Liver (tissue), 9 donors: ENCODE results near the gene FGF21. TPM values are rescaled to one million over a fixed set of nuclear protein-coding genes. Genes with fewer than 3 reads are reported as not detected.

Experiments
- DNase-seq: peaks from one replicate; pipeline ENCODE4 v3.0.0-alpha.2; 2017; ENCODE audit warnings: low spot score
- H3K27ac ChIP-seq, 2 donors: one replicate each; pipeline ENCODE4 v1.7.0; 2013; ENCODE audit warnings: inconsistent platforms in 2 of 2, low read length in 2 of 2, control low read depth in 1 of 2, low read depth in 1 of 2, mild to moderate bottlenecking in 1 of 2
- H3K27me3 ChIP-seq, 4 donors: one replicate each; pipeline versions ENCODE4 v1.6.1 to v1.7.0; 2013; ENCODE audit warnings: low read length in 3 of 4, inconsistent platforms in 1 of 4, mild to moderate bottlenecking in 1 of 4, moderate library complexity in 1 of 4; ENCODE audit not compliant: control insufficient read depth in 4 of 4, insufficient read depth in 4 of 4
- H3K36me3 ChIP-seq, 4 donors: one replicate each; pipeline versions ENCODE4 v1.6.1 to v1.7.0; 2013; ENCODE audit warnings: low read length in 3 of 4, mild to moderate bottlenecking in 3 of 4, low read depth in 1 of 4, moderate library complexity in 1 of 4; ENCODE audit not compliant: control insufficient read depth in 4 of 4, insufficient read depth in 3 of 4
- H3K4me1 ChIP-seq, 4 donors: one replicate each; pipeline versions ENCODE4 v1.6.1 to v1.7.0; 2013; ENCODE audit warnings: low read length in 3 of 4, mild to moderate bottlenecking in 3 of 4, moderate library complexity in 1 of 4; ENCODE audit not compliant: control insufficient read depth in 4 of 4, insufficient read depth in 4 of 4
- H3K4me3 ChIP-seq, 3 donors: one replicate each; pipeline versions ENCODE4 v1.6.1 to v1.7.0; 2013; ENCODE audit warnings: low read length in 3 of 3, control low read depth in 1 of 3, low read depth in 1 of 3, mild to moderate bottlenecking in 1 of 3
- H3K9ac ChIP-seq, 2 donors: one replicate each; pipeline ENCODE4 v1.7.0; 2013; ENCODE audit warnings: low read length in 2 of 2, mild to moderate bottlenecking in 2 of 2, moderate library complexity in 2 of 2, control low read depth in 1 of 2, low read depth in 1 of 2
- H3K9me3 ChIP-seq, 4 donors: one replicate each; pipeline versions ENCODE4 v1.6.1 to v1.7.0; 2013; ENCODE audit warnings: low read length in 3 of 4; ENCODE audit not compliant: control insufficient read depth in 4 of 4
- EGR1 ChIP-seq, 2 donors: IDR thresholded peaks; 2 replicates each; pipeline ENCODE4 v1.6.1; 2016 to 2018; ENCODE audit warnings: antibody characterized with exemption in 2 of 2, low read depth in 2 of 2
- FOXA1 ChIP-seq: IDR thresholded peaks from 2 replicates; pipeline ENCODE4 v1.6.1; 2016; ENCODE audit warnings: antibody characterized with exemption
- FOXA2 ChIP-seq: IDR thresholded peaks from 2 replicates; pipeline ENCODE4 v1.6.1; 2016; ENCODE audit warnings: antibody characterized with exemption
- GABPA ChIP-seq, 2 donors: IDR thresholded peaks in 1 of 2; conservative IDR thresholded peaks in 1 of 2; 2 replicates each; pipeline ENCODE4 v1.6.1; 2016; ENCODE audit warnings: antibody characterized with exemption in 2 of 2, mild to moderate bottlenecking in 1 of 2, moderate library complexity in 1 of 2
- HNF4A ChIP-seq, 2 donors: conservative IDR thresholded peaks; 2 replicates each; pipeline ENCODE4 v1.6.1; 2016; ENCODE audit warnings: antibody characterized with exemption in 2 of 2, mild to moderate bottlenecking in 2 of 2
- HNF4G ChIP-seq: IDR thresholded peaks from 2 replicates; pipeline ENCODE4 v1.6.1; 2016; ENCODE audit warnings: antibody characterized with exemption
- JUND ChIP-seq, 2 donors: IDR thresholded peaks; 2 replicates each; pipeline ENCODE4 v1.6.1; 2016; ENCODE audit warnings: antibody characterized with exemption in 2 of 2
- NR2F2 ChIP-seq: IDR thresholded peaks from 2 replicates; pipeline ENCODE4 v1.6.1; 2016; ENCODE audit warnings: antibody characterized with exemption
- RAD21 ChIP-seq, 2 donors: IDR thresholded peaks; 2 replicates each; pipeline ENCODE4 v1.6.1; 2016; ENCODE audit warnings: antibody characterized with exemption in 2 of 2, mild to moderate bottlenecking in 2 of 2
- RXRA ChIP-seq, 2 donors: IDR thresholded peaks; 2 replicates each; pipeline ENCODE4 v1.6.1; 2017 to 2018; ENCODE audit warnings: antibody characterized with exemption in 2 of 2, mild to moderate bottlenecking in 1 of 2
- SP1 ChIP-seq: IDR thresholded peaks from 2 replicates; pipeline ENCODE4 v1.6.1; 2018; ENCODE audit warnings: antibody characterized with exemption, mild to moderate bottlenecking
- TAF1 ChIP-seq: conservative IDR thresholded peaks from 2 replicates; pipeline ENCODE4 v1.6.1; 2016; ENCODE audit warnings: antibody characterized with exemption, mild to moderate bottlenecking
- YY1 ChIP-seq: IDR thresholded peaks from 2 replicates; pipeline ENCODE4 v1.6.1; 2016; ENCODE audit warnings: antibody characterized with exemption, mild to moderate bottlenecking
- WGBS: extraction: QIAGEN DNeasy Blood & Tissue Kit; methylation state at CpG from one replicate; pipeline ENCODE4 v1.1.7; 2013; 5-methylcytosine and 5-hydroxymethylcytosine counted together
- polyA plus RNA-seq, 2 donors: library from polyadenylated mRNA; stranded (reverse) in 1 of 2; unstranded in 1 of 2; fragments of 200-250 nt in 1 of 2; fragments of >200 nt in 1 of 2; fragmentation: Nextera tagmentation in 1 of 2; extraction: Ambion mirVana in 1 of 2; gene quantifications; one replicate each; pipeline versions ENCODE4 v1.2.1 to v1.2.3, GENCODE V29; 2013 to 2015
- total RNA-seq, 2 donors: library from RNA; depleted of rRNA; stranded (reverse); fragments of >200 nt; gene quantifications; one replicate each; pipeline ENCODE4 v1.2.3, GENCODE V29; 2014
- TF ChIP-seq, protein P1 (sequence below): IDR thresholded peaks from 2 replicates; pipeline ENCODE4 v1.6.1; 2016; ENCODE audit warnings: antibody characterized with exemption, mild to moderate bottlenecking
- TF ChIP-seq, protein P2 (sequence below): IDR thresholded peaks from 2 replicates; pipeline ENCODE4 v1.6.1; 2016; ENCODE audit warnings: antibody characterized with exemption
- TF ChIP-seq, protein P3 (sequence below): IDR thresholded peaks from 2 replicates; pipeline ENCODE4 v1.6.1; 2016; ENCODE audit warnings: antibody characterized with exemption
- TF ChIP-seq, protein P4 (sequence below): fragments of 150-350 bp; IDR thresholded peaks from 2 replicates; pipeline ENCODE4 v1.5.1; 2017; ENCODE audit warnings: improper control_type of control experiment, low read depth, low read length; ENCODE audit not compliant: missing input control
- TF ChIP-seq, protein P5 (sequence below): IDR thresholded peaks from 2 replicates; pipeline ENCODE4 v1.6.1; 2016; ENCODE audit warnings: antibody characterized with exemption
- donor health status: healthy.
- donor health status: healthy.
- donor health status: healthy.
- donor health status: healthy.
- donor health status: healthy.

FGF21 gene
- total and polyA plus RNA-seq, 4 donors: 5.5 to 18.5 (median 6.5) TPM; not detected in 1

DNA sequence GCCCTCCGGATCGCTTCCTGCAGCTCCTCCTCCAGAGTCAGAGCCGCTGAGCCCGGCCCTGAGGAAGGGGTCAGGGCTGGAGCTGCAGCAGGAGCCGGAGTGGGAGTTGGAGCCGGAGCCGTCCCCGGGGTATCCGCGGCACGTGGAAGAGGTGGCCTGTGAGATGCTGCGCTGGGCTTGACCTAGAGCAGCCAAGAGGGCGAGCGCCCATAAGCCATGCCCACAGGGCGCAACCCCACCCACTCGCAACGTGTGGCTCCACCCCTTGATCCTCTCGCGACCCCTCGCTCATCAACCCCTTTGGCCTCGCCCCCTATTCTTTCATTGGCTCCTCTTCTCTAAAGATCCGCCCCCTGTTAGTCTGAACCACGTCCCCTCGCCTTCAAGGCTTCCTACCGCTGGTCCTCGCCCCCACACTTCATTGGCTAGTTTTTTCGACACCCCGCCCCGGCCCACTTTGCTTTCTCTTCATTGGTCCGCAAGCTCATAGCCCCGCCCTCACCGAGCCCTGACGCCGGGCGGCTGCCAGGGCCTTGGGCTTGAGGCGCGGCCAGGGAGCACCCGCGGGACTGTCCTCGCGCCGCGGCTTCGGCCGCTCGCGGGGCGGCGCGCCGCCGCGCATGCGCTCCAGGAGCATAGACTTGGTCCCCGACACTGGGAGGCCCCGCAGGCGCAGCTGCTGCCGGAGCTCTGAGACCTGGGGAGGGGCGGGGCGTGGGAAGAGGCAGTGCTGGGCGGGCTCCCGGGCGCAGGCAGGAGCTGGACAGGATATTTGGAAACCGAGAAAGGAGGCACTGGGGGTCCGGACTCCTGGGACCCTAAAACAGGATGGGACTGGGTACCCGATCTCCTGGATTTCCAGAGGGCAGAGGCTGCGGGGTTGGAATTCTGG, 41.2 kb upstream of the FGF21 start:
- Histone ChIP-seq H3K4me3 (peak overlapping the region; percentile 44 to 72 (median 61)), H3K4me1 (peaks cover 0 to 29% (median 18%) of the 10 kb centered on the region in 4 donors), H3K9me3 (no peaks in the 10 kb centered on the region), H3K36me3 (no peaks in the 10 kb centered on the region), H3K27ac (peak overlapping the region; percentile 82 to 89), H3K9ac (peak overlapping the region; percentile 77 to 94), H3K27me3 (no peaks in the 10 kb centered on the region)
- DNase-seq: peak; percentile 98
- no peak for TF ChIP-seq FOXA1
- peak; percentile 38 to 65 for TF ChIP-seq EGR1 (IDR thresholded peaks at IDR 0.05; ENCODE audit: low read depth in 2 of 2)
- TF ChIP-seq, protein P1, sequence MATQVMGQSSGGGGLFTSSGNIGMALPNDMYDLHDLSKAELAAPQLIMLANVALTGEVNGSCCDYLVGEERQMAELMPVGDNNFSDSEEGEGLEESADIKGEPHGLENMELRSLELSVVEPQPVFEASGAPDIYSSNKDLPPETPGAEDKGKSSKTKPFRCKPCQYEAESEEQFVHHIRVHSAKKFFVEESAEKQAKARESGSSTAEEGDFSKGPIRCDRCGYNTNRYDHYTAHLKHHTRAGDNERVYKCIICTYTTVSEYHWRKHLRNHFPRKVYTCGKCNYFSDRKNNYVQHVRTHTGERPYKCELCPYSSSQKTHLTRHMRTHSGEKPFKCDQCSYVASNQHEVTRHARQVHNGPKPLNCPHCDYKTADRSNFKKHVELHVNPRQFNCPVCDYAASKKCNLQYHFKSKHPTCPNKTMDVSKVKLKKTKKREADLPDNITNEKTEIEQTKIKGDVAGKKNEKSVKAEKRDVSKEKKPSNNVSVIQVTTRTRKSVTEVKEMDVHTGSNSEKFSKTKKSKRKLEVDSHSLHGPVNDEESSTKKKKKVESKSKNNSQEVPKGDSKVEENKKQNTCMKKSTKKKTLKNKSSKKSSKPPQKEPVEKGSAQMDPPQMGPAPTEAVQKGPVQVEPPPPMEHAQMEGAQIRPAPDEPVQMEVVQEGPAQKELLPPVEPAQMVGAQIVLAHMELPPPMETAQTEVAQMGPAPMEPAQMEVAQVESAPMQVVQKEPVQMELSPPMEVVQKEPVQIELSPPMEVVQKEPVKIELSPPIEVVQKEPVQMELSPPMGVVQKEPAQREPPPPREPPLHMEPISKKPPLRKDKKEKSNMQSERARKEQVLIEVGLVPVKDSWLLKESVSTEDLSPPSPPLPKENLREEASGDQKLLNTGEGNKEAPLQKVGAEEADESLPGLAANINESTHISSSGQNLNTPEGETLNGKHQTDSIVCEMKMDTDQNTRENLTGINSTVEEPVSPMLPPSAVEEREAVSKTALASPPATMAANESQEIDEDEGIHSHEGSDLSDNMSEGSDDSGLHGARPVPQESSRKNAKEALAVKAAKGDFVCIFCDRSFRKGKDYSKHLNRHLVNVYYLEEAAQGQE: no peak
- TF ChIP-seq SP1: peak; percentile 96
- TF ChIP-seq RXRA (IDR thresholded peaks at IDR 0.05): peak; percentile 98
- peak; percentile 7 to 57 for TF ChIP-seq RAD21 (IDR thresholded peaks at IDR 0.05)
- peak; percentile 89 for TF ChIP-seq NR2F2
- no peak for TF ChIP-seq TAF1
- TF ChIP-seq, protein P2, sequence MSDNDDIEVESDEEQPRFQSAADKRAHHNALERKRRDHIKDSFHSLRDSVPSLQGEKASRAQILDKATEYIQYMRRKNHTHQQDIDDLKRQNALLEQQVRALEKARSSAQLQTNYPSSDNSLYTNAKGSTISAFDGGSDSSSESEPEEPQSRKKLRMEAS: peak; percentile 30
- peak; percentile 34 to 69 for TF ChIP-seq HNF4A (conservative IDR thresholded peaks at IDR 0.05)
- TF ChIP-seq FOXA2: no peak
- TF ChIP-seq HNF4G: peak; percentile 33
- TF ChIP-seq, protein P3, sequence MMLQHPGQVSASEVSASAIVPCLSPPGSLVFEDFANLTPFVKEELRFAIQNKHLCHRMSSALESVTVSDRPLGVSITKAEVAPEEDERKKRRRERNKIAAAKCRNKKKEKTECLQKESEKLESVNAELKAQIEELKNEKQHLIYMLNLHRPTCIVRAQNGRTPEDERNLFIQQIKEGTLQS: no peak
- TF ChIP-seq, protein P4, sequence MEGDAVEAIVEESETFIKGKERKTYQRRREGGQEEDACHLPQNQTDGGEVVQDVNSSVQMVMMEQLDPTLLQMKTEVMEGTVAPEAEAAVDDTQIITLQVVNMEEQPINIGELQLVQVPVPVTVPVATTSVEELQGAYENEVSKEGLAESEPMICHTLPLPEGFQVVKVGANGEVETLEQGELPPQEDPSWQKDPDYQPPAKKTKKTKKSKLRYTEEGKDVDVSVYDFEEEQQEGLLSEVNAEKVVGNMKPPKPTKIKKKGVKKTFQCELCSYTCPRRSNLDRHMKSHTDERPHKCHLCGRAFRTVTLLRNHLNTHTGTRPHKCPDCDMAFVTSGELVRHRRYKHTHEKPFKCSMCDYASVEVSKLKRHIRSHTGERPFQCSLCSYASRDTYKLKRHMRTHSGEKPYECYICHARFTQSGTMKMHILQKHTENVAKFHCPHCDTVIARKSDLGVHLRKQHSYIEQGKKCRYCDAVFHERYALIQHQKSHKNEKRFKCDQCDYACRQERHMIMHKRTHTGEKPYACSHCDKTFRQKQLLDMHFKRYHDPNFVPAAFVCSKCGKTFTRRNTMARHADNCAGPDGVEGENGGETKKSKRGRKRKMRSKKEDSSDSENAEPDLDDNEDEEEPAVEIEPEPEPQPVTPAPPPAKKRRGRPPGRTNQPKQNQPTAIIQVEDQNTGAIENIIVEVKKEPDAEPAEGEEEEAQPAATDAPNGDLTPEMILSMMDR: no peak
- TF ChIP-seq JUND (IDR thresholded peaks at IDR 0.05): peak in 1 of 2 donors; percentile 26
- peak in 1 of 2 donors; percentile 56 for TF ChIP-seq GABPA (IDR thresholded peaks at IDR 0.05 in 1 of 2, conservative IDR thresholded peaks at IDR 0.05 in 1 of 2)
- TF ChIP-seq, protein P5, sequence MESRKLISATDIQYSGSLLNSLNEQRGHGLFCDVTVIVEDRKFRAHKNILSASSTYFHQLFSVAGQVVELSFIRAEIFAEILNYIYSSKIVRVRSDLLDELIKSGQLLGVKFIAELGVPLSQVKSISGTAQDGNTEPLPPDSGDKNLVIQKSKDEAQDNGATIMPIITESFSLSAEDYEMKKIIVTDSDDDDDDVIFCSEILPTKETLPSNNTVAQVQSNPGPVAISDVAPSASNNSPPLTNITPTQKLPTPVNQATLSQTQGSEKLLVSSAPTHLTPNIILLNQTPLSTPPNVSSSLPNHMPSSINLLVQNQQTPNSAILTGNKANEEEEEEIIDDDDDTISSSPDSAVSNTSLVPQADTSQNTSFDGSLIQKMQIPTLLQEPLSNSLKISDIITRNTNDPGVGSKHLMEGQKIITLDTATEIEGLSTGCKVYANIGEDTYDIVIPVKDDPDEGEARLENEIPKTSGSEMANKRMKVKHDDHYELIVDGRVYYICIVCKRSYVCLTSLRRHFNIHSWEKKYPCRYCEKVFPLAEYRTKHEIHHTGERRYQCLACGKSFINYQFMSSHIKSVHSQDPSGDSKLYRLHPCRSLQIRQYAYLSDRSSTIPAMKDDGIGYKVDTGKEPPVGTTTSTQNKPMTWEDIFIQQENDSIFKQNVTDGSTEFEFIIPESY: peak; percentile 39
- TF ChIP-seq YY1: peak; percentile 83
- under 1% methylated on average over 67 of the region's 67 CpGs for WGBS
